ENCODE results near the gene VIPAS39. TPM values are rescaled to one million over a fixed set of nuclear protein-coding genes. Genes with fewer than 3 reads are reported as not detected.

The VIPAS39 gene
- total RNA-seq, 1 donor = 34.0 TPM

DNA sequence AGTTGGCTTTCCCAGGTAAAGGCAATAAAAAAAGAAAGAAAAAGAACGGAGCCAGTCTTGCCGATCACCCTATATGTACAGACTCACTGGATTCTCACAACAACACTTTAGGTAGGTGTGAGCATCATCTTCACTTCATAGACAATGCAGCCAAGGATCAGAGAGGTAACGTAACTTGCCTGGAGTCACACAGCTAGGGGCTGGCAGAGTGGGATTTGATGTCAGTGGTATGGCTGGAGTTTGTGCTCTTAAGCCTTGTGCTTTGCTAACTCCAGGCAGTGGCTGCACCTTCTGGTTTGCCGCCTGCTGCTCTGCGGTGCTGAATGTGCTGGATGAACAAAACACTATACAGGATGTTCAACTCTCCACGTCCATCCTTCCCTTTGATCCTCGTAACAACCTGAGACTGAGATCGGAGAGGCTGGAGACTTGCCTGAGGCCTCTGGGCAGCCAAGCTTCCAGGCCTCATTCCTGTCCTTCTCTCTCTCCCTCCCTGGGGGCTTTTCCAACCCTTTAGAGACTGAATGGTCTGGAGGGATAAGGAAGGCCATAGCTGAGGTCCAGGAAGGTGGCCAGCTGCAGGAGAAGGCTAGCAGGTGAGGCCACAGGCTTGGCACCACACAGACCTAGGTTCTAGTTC, 33.1 kb upstream of the VIPAS39 start:
- no peak for DNase-seq (ENCODE audit: insufficient read length, low spot score, missing footprints)
- no peaks in the 10 kb centered on the region for H3K27me3 ChIP-seq (ENCODE audit: insufficient read depth, low read length)
- no peak overlapping the region for H3K4me2 ChIP-seq (ENCODE audit: insufficient read depth, low read length)

DNA sequence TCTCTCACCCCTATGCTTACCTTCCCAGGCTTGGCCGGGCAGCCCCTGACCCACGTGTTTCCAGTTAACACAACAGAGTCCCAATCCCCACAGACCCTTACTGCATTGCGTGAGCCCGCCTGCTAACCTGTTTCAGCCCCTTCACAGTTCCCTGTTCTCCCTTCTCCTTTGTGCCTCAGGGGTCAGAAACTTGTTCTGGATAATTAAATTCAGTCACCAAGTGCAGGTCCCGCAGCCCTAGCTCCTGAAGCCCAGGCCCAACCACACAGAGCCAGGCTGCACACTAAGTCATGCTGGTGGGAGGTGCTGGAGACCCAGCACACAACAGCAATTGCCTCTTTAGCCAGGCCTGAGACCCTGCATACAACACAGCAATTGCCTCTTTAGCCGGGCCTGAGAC, 31.6 kb upstream of the VIPAS39 start:
- Histone ChIP-seq H3K9me3 (ENCODE audit: low read depth, low read length) (no peaks in the 10 kb centered on the region), H2AFZ (ENCODE audit: low read length) (no peak overlapping the region), H3K36me3 (ENCODE audit: insufficient read depth, low read length) (no peaks in the 10 kb centered on the region), H3K27ac (ENCODE audit: low read depth, low read length) (no peak overlapping the region), H3K4me3 (ENCODE audit: insufficient read depth, low read length) (no peak overlapping the region), H3K79me2 (ENCODE audit: insufficient read depth, low read length) (no peaks in the 10 kb centered on the region), H4K20me1 (ENCODE audit: insufficient read depth, low read length) (no peaks in the 10 kb centered on the region), H3K4me1 (ENCODE audit: insufficient read depth, low read length) (peaks cover 5% of the 10 kb centered on the region), H3K4me2 (ENCODE audit: insufficient read depth, low read length) (no peak overlapping the region), H3K27me3 (ENCODE audit: insufficient read depth, low read length) (no peaks in the 10 kb centered on the region)
- TF ChIP-seq, protein P1, sequence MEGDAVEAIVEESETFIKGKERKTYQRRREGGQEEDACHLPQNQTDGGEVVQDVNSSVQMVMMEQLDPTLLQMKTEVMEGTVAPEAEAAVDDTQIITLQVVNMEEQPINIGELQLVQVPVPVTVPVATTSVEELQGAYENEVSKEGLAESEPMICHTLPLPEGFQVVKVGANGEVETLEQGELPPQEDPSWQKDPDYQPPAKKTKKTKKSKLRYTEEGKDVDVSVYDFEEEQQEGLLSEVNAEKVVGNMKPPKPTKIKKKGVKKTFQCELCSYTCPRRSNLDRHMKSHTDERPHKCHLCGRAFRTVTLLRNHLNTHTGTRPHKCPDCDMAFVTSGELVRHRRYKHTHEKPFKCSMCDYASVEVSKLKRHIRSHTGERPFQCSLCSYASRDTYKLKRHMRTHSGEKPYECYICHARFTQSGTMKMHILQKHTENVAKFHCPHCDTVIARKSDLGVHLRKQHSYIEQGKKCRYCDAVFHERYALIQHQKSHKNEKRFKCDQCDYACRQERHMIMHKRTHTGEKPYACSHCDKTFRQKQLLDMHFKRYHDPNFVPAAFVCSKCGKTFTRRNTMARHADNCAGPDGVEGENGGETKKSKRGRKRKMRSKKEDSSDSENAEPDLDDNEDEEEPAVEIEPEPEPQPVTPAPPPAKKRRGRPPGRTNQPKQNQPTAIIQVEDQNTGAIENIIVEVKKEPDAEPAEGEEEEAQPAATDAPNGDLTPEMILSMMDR (IDR thresholded peaks at IDR 0.05; ENCODE audit: extremely low read depth, low read depth, low read length) = no peak
- no peak for DNase-seq (ENCODE audit: insufficient read length, low spot score, missing footprints)

More for the DNA sequence above, 33.1 kb upstream of the VIPAS39 start:
- H3K4me3 ChIP-seq (ENCODE audit: insufficient read depth, low read length) = no peak overlapping the region
- no peak overlapping the region for H2AFZ ChIP-seq (ENCODE audit: low read length)
- H3K9me3 ChIP-seq (ENCODE audit: low read depth, low read length) = no peaks in the 10 kb centered on the region
- H3K4me1 ChIP-seq (ENCODE audit: insufficient read depth, low read length) = peaks cover 5% of the 10 kb centered on the region
- H3K36me3 ChIP-seq (ENCODE audit: insufficient read depth, low read length) = no peaks in the 10 kb centered on the region
- TF ChIP-seq, protein P1 (IDR thresholded peaks at IDR 0.05; ENCODE audit: extremely low read depth, low read depth, low read length) = no peak
- no peaks in the 10 kb centered on the region for H4K20me1 ChIP-seq (ENCODE audit: insufficient read depth, low read length)
- H3K79me2 ChIP-seq (ENCODE audit: insufficient read depth, low read length) = no peaks in the 10 kb centered on the region
- H3K27ac ChIP-seq (ENCODE audit: low read depth, low read length) = no peak overlapping the region

DNA sequence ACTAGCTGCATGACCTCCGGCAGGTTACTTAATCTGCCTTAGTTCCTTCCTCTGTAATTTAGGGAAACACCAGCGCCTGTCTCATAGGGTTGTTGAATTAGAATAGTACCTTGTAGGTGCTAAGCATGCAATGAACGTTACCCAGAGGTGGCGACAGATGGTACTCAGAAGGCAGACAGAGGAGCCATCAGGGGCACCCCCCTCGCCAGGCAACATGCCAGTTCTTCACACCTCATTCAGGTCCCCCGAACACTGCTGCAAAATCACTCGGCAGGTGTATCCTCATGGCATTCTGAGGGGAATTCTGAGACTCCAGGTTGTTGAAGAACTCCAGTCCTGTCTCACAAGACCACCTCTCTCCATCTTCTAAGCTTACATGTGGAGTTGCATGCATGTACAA, 31.2 kb upstream of the VIPAS39 start:
- H3K27me3 ChIP-seq (ENCODE audit: insufficient read depth, low read length) = no peaks in the 10 kb centered on the region
- no peak for DNase-seq (ENCODE audit: insufficient read length, low spot score, missing footprints)
- H3K79me2 ChIP-seq (ENCODE audit: insufficient read depth, low read length) = no peaks in the 10 kb centered on the region
- H4K20me1 ChIP-seq (ENCODE audit: insufficient read depth, low read length) = no peaks in the 10 kb centered on the region
- H2AFZ ChIP-seq (ENCODE audit: low read length) = no peak overlapping the region
- H3K36me3 ChIP-seq (ENCODE audit: insufficient read depth, low read length) = no peaks in the 10 kb centered on the region
- no peak overlapping the region for H3K27ac ChIP-seq (ENCODE audit: low read depth, low read length)
- TF ChIP-seq, protein P1 (IDR thresholded peaks at IDR 0.05; ENCODE audit: extremely low read depth, low read depth, low read length) = no peak
- peaks cover 5% of the 10 kb centered on the region for H3K4me1 ChIP-seq (ENCODE audit: insufficient read depth, low read length)
- no peak overlapping the region for H3K4me3 ChIP-seq (ENCODE audit: insufficient read depth, low read length)
- no peak overlapping the region for H3K4me2 ChIP-seq (ENCODE audit: insufficient read depth, low read length)
- H3K9me3 ChIP-seq (ENCODE audit: low read depth, low read length) = no peaks in the 10 kb centered on the region

DNA sequence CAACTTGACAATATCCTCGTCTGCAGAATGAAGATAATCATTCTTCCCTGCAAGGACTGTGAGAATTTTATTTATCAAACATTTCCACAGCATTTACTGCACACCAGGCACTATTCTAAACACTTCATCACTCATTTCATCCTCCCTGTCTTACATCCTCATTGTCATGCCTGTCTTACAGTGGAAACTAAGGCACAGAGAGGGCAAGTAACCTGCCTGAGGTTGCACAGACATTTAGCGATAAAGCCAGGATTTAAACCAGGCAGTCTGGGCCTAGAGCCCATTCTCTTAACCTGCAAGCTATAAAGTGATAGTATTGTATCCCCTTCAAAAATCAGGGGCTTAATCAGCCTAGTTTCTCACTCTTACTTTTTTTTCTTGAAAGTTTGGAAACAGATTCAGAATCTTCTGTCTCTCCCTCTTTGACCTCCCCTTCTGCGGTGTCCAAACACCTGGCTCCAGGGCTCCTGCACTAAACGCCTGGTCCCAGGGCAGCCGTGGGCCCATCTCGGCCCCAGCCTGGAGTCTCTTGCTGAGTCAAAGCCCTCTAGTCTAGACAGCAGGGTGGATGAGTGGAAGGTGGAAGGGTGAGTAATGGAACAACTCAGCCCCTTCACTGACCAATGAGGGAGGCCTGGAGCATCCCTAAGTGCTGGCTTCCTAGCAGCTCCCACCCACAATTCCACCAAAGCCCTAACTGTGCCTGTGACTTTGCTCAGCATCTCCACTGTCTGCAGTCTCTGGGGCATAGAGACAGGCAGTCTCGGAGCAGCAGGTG, 28.7 kb upstream of the VIPAS39 start:
- DNase-seq (ENCODE audit: insufficient read length, low spot score, missing footprints) = peak; percentile 99
- no peaks in the 10 kb centered on the region for H3K36me3 ChIP-seq (ENCODE audit: insufficient read depth, low read length)
- H3K27me3 ChIP-seq (ENCODE audit: insufficient read depth, low read length) = no peaks in the 10 kb centered on the region
- peaks cover 5% of the 10 kb centered on the region for H3K4me1 ChIP-seq (ENCODE audit: insufficient read depth, low read length)
- peak overlapping the region; percentile 19 for H3K27ac ChIP-seq (ENCODE audit: low read depth, low read length)
- H3K9me3 ChIP-seq (ENCODE audit: low read depth, low read length) = no peaks in the 10 kb centered on the region
- TF ChIP-seq, protein P1 (IDR thresholded peaks at IDR 0.05; ENCODE audit: extremely low read depth, low read depth, low read length) = no peak
- no peak overlapping the region for H2AFZ ChIP-seq (ENCODE audit: low read length)
- no peak overlapping the region for H3K4me3 ChIP-seq (ENCODE audit: insufficient read depth, low read length)
- no peaks in the 10 kb centered on the region for H4K20me1 ChIP-seq (ENCODE audit: insufficient read depth, low read length)
- no peaks in the 10 kb centered on the region for H3K79me2 ChIP-seq (ENCODE audit: insufficient read depth, low read length)
- no peak overlapping the region for H3K4me2 ChIP-seq (ENCODE audit: insufficient read depth, low read length)

Measured in osteoblast (primary cell).